NB4 (cell line): Measurements from ENCODE around the gene AFMID.

Source experiments
- DNase-seq: peaks from one replicate; pipeline ENCODE4 v3.0.0; 2010; ENCODE audit warnings: low read depth
- H3K4me3 ChIP-seq: one replicate; pipeline ENCODE4 v1.5.1; 2011; ENCODE audit warnings: mild to moderate bottlenecking, low read depth, low read length, moderate library complexity
- MAX ChIP-seq: IDR thresholded peaks from 2 replicates; pipeline ENCODE4 v1.6.1; 2011; ENCODE audit warnings: low read depth, low read length
- MYC ChIP-seq: IDR thresholded peaks from 2 replicates; pipeline ENCODE4 v1.6.1; 2011; ENCODE audit warnings: low read depth, low read length
- POLR2A ChIP-seq: IDR thresholded peaks from 2 replicates; pipeline ENCODE4 v1.6.1; 2011; ENCODE audit warnings: mild to moderate bottlenecking; ENCODE audit not compliant: insufficient read length; ENCODE audit errors: extremely low read depth
- TF ChIP-seq, protein P1 (sequence below): IDR thresholded peaks from one replicate; pipeline ENCODE4 v1.5.1; 2012; ENCODE audit warnings: low read depth, low read length

Gene AFMID

GRCh38 chr17:78179372-78179771, 7.8 kb upstream of the AFMID start:
- no peak overlapping the region for H3K4me3 ChIP-seq
- DNase-seq: peak; percentile 42
- TF ChIP-seq MAX (no peak), POLR2A (no peak), MYC (no peak)
- TF ChIP-seq, protein P1, sequence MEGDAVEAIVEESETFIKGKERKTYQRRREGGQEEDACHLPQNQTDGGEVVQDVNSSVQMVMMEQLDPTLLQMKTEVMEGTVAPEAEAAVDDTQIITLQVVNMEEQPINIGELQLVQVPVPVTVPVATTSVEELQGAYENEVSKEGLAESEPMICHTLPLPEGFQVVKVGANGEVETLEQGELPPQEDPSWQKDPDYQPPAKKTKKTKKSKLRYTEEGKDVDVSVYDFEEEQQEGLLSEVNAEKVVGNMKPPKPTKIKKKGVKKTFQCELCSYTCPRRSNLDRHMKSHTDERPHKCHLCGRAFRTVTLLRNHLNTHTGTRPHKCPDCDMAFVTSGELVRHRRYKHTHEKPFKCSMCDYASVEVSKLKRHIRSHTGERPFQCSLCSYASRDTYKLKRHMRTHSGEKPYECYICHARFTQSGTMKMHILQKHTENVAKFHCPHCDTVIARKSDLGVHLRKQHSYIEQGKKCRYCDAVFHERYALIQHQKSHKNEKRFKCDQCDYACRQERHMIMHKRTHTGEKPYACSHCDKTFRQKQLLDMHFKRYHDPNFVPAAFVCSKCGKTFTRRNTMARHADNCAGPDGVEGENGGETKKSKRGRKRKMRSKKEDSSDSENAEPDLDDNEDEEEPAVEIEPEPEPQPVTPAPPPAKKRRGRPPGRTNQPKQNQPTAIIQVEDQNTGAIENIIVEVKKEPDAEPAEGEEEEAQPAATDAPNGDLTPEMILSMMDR: no peak

- no peak overlapping the region for H3K4me3 ChIP-seq
- DNase-seq: no peak
- TF ChIP-seq MYC (no peak), MAX (no peak), POLR2A (no peak)
- TF ChIP-seq, protein P1: no peak
Measured at GRCh38 chr17:78180083-78180482, 7.1 kb upstream of the AFMID start.

GRCh38 chr17:78180508-78180907, 6.7 kb upstream of the AFMID start:
- DNase-seq: no peak
- TF ChIP-seq, protein P1: no peak
- no peak for TF ChIP-seq POLR2A
- TF ChIP-seq MAX: no peak
- no peak for TF ChIP-seq MYC
- H3K4me3 ChIP-seq: no peak overlapping the region

GRCh38 chr17:78182504-78182903, 4.7 kb upstream of the AFMID start:
- DNase-seq: no peak
- no peak for TF ChIP-seq MYC
- H3K4me3 ChIP-seq: no peak overlapping the region

DNA sequence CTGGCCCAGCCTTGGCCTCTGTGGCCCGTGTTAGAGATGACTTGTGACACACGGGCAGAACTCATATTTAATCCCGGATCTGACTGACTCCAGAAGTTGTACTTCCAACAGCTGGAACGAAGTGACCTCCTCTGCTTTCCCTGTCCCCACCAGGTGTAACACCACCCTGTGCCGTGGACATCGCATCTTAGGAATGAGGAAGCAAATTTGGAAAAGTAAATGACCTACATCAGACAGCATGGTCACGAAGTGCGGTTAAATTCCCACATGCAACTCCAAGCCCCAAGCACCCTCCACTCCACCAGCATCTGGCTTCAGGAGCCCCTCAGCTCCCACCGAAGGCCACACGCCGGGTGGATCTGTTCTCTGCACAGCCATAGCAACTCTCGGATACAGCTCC, 3.2 kb upstream of the AFMID start:
- H3K4me3 ChIP-seq: no peak overlapping the region
- no peak for TF ChIP-seq POLR2A
- TF ChIP-seq MYC: no peak
- TF ChIP-seq MAX: no peak
- TF ChIP-seq, protein P1: no peak

GRCh38 chr17:78184351-78184750, 2.8 kb upstream of the AFMID start:
- no peak overlapping the region for H3K4me3 ChIP-seq
- TF ChIP-seq POLR2A: no peak
- TF ChIP-seq, protein P1: no peak
- TF ChIP-seq MAX: no peak
- no peak for TF ChIP-seq MYC
- DNase-seq: no peak

More for the DNA sequence above, 3.2 kb upstream of the AFMID start:
- no peak for DNase-seq
